M059J (cell line): ENCODE results near the gene UGT2B7. TPM values are rescaled to one million over a fixed set of nuclear protein-coding genes. Genes with fewer than 3 reads are reported as not detected.
A peak's percentile ranks its signal among the peaks of the same experiment; 100 is the strongest.
"Not testable (repeated sequence)": the region's sequence is repeated elsewhere in the genome, so short reads cannot be mapped to it uniquely, and the experiment has no call there.

Experiments used
- DNase-seq: peaks from one replicate; pipeline ENCODE4 v3.0.0-alpha.2; 2012; ENCODE audit warnings: low read depth
- total RNA-seq: library from RNA; depleted of rRNA; stranded (reverse); fragments of >200 nt; shearing (Covaris generic); gene quantifications from 2 replicates; pipeline ENCODE4 v1.2.3, GENCODE V29; 2014; rRNA removed

The UGT2B7 gene
- total RNA-seq = 0.99 and 1.0 TPM in 2 replicates

DNA sequence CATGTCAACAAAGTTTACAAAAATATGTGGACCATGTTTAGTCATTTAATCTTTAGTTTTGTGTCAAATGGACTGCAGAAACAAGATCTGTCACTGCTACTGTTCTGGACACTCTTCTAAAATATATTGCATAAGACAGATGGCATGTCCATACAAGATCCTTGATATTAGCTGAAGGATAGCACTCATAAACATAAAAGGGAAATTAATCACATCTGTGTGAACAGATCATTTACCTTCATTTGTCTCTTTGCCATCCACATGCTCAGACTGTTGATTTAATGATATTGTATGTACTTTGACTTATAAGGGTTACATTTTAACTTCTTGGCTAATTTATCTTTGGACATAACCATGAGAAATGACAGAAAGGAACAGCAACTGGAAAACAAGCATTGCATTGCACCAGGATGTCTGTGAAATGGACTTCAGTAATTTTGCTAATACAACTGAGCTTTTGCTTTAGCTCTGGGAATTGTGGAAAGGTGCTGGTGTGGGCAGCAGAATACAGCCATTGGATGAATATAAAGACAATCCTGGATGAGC lies at the start of gene UGT2B7:
UGT2B7 (plus strand) TSS at position 364 of the 546 bp plus-strand sequence; CDS start at position 411, 47 bp downstream.
- no peak for DNase-seq

DNA sequence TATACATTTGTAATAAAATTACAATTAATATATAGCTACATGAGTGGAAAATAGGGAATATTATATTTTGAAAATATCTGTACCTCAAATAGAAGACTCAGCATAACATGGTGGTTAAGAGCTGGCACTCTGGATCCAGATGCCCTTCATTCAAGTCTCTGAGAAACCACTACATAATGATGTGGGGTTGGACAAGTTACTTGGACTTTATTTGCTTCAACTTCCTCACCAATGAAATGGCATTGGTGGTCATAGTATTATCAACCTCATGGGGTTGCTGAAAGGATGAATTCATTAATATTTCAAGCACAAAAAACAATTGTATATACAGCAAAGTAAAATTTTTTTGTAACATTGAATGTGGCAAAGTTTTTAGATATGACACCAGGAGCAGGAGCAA lies 46.4 kb upstream of the UGT2B7 start:
- no peak for DNase-seq

DNA sequence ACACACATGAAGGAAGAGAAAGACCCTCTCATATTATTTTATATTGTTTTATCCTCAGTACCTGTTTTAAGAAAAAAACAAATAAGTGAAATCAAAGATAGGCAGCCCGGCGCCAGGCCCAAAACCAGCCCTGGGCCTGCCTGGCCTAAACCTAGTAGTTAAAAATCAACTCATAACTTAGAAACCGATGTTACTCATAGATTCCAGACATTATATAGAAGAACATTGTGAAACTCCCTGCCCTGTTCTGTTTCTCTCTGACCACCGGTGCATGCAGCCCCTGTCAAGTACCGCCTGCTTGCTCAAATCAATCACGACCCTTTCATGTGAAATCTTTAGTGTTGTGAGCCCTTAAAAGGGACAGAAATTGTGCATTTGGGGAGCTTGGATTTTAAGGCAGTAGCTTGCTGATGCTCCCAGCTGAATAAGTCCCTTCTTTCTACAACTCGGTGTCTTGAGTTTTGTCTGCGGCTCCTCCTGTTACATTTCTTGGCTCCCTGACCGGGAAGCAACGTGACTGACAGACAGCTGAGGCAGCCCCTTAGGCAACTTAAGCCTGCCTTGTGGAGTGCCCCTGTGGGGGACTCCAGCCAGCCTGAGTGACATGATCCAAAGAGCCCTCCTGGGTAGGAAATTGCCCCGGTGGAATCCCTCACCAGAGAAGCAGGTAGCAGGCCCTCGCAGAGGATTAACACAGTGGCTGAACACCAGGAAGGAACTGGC lies 45.3 kb upstream of the UGT2B7 start:
- peak; percentile 24 for DNase-seq

DNA sequence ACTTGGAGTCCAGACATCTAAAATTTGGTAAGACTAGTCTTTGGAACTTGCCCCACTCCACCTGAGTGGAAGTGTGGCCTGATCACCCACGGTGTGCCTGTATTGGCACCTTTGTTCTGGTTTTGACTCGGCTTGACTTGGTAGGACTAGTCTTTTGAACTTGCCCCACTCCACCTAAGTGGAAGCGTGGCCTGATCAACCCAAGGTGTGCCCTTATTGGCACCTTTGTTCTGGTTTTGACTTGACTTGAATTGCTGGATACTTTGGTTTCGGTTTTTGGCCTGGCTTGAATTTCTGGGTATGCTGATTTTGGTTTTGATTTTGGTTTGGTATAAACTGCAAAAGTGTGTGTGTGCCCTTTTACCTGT lies 44.7 kb upstream of the UGT2B7 start:
- DNase-seq = no peak

DNA sequence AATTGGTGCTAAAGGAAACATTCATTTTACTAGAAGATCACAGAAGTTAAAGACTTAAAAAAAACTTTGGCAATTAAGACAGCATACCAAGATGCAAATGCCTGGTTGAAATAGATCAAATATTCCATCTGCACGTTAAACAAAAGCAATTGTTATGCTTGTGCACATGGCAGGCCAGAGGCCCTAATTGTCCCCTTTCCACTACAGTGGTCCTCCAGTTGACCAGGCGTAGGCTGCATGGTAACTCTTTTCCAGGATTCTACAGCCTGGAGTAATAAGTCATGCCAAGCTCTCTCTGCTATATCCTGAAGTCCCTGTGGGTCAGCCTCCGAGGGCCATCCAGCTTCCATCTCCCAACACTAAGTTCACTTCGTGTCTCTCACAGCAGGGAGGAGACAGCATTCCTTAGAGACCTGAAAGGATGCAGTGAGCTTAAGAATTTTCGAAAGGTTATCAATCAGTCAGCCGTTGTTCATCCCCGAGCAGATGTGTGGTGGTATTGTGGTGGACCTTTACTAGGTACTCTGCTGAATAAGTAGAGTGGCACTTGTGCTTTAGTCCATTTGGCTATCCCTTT lies 42.9 kb upstream of the UGT2B7 start:
- not testable (repeated sequence) for DNase-seq

DNA sequence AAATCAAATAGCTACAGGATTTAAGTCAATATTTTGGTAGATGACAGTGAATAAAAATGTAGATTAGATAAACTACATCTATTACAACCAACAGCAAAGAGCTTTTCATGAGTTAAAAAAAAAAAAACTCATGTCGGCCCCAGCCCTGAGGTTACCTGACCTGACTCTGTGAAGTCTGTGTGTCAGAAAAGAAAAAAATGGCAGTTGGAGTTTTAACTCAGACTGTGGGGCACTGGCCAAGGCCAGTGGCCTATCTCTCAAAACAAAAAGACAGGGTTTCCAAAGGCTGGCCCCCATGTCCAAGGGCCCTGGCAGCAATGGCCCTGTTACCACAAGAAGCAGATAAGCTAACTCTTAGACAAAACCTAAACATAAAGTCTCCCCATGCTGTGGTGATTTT lies 42.2 kb upstream of the UGT2B7 start:
- DNase-seq = not testable (repeated sequence)

DNA sequence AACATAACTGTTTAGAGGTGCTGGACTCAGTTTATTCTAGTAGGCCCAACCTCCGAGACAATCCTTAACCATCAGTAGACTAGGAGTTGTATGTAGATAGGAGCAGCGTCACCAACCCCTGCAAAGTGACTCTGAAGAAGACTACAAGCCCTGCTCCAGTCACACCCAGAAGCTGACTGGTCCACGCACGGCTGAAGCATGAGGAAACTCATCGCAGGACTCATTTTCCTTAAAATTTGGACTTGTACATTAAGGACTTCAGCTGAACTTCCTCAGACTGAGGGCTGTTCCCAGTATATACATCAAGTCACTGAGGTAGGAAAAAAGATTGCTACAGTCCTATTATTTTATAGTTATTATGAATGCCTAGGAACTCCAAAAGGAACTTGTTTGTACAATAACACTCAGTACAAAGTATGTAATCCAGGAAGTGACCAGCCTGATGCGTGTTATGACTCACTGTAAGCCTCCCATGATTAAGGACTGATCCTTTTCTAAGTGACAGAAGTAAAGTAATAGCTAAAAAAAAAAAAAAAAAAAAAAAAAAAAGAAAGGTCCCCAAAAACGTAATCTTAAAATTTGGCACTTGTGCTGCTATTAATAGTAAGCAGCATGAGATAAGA lies 41.6 kb upstream of the UGT2B7 start:
- peak; percentile 79 for DNase-seq

DNA sequence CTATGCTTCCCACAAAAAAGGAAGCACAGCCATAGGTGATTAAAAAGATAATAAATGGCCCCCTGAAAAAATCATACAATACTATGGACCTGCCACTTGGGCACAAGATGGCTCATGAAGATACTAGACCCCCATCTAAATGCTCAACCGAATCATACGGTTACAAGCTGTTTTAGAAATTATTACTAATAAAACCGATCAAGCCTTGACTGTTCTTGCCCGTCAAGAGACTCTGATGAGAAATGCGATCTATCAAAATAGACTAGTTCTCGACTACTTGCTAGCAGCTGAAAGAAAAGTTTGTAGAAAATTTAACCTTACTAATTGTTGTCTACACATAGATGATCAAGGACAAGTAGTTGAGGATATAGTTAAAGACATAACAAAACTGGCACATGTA lies 40.1 kb upstream of the UGT2B7 start:
- DNase-seq = no peak

DNA sequence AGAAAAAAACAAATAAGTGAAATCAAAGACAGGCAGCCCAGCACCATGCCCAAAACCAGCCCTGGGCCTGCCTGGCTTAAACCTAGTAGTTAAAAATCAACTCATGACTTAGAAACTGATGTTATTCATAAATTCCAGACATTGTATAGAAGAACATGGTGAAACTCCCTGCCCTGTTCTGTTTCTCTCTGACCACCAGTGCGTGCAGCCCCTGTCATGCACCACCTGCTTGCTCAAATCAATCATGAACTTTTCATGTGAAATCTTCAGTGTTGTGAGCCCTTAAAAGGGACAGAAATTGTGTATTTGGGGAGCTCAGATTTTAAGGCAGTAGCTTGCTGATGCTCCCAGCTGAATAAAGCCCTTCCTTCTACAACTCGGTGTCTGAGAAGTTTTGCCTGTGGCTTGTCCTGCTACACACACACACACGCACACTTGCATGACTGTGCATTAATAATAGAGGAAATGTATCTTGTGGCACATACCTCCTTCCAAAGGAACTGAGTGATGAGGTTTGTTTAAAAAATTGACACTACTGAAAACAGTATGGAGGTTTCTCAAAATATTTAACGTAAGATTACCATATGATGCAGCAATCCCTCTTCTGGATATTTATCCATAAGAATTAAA lies 39.2 kb upstream of the UGT2B7 start:
- DNase-seq = no peak

DNA sequence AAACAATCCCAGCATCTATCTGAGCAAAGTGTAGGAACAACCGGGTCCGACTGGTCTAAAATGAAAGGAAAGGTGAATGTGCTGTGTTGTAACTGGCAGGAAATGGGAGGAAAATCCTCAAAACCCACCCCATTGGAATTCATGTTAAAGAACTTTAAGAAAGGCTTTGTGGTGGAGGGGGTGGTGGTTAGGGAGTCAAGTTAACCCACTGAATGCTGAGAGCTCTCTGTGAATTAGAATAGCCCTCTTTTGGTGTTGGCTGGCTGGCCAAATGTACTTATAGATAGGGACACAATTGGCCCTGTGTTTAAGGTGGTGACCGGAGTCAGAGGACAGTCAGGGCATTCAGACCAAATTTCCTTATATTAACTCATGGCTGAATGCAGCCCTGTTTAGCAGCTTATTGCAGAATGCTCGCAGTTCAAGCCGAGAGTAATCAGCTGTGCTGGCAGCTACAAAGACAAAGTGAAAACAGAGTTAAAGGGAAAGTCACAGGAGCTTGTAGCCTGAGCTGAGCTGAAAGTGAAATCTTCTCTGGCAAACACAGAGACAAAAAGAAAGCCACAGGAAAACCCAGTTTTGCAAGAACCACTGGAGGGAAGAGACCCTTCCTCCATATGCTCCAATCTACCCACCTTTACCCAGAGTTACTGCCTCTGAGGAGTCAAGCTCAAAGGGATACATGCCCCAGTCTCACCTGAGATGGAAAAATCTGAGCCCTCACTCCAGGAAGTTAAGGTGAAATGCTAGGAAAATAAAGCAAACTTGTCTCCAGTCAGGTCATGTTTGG lies 38.5 kb upstream of the UGT2B7 start:
- no peak for DNase-seq

DNA sequence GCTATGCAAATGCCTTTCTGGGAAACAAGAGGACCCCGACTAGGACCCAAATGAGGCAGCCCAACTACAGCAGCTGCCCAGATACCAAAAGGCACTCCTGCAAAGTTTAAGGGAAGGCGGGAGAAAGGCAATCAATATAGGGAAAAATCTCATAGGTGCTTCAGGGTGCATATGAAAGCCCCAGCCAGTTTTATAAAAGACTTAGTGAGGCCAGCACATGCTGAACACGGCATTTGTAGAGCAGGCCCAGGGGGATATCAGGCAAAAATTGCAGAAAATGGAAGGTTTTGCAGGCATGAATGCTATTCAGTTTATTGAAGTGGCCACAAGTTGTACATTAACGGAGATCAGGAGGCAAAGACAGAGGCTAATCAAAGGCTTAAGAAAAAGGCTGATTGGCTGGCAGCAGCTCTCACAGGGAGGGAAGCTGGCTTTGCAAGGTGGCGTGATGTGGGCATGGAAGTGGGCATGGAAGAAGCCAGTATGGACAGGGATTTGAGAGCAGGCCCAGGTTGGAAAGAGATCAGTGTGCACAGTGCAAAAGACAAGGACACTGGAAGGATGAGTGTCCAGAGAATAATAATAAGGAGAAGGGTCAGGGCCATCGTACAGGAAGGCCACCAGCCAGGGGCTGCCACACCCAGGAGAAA lies 37.7 kb upstream of the UGT2B7 start:
- no peak for DNase-seq

DNA sequence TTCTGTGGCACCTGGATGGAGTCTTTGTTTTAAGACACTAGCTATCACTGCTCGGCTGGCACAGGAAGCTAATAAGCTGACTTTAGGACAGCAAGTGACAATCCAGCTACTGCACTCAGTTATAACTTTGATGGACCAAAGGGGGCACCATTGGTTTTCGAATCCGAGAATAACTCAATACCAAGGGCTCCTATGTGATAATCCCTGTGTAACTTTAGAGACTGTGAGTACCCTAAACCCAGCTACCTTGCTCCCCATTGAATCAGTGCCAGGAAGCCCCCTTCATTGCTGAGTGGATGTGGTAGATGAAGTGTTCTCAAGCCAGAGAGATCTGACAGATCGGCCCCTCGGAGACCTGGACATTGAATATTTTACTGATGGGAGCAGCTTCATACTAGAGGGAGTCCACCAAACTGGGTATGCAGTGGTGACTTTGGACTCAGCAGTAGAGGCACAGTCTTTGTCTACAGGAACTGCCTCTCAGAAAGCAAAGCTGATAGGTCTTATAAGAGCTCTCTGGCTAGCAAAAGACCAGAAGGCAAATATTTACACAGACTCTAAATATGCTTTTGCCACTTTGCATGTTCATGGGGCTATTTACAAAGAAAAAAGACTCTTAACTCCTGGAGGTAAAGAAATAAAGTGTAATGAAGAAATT lies 35.5 kb upstream of the UGT2B7 start:
- no peak for DNase-seq

DNA sequence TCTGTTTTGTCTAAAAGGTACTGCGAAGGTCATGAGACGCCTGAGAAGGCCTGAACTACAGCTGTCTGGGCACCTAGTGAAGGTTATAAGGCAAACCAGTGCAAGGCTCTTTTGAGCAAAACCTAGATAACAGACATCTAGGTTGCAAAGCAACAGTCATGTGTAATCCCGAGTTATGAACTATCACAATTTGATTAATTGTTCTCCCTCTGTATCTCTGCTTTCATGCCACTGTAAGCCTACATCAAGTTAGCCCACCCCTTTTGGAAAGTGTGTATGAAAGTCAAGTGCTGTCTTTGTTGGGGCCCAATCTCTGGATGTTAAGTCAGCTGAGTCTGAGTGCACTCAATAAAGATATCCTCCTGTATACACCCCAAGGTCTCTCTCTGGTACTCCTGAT lies 31.9 kb upstream of the UGT2B7 start:
- DNase-seq = no peak

DNA sequence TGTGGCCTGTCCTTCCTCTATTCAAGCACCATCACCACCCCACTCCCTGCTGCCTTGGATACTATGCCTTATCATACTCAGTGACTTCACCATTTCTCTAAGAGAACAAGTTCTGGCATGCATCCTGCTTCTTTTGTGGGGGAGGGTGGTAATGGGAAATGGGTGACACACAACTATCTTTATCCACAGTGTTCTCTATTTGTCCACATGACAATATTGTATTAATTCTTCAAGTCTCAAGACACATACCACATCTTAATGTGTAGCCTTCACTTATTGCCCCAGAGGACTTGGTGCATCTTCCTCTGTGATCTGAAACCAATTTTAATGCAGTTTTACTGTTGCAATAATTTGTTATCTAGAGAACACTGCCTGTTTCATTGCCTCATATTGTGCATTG lies 29.3 kb upstream of the UGT2B7 start:
- DNase-seq = no peak

DNA sequence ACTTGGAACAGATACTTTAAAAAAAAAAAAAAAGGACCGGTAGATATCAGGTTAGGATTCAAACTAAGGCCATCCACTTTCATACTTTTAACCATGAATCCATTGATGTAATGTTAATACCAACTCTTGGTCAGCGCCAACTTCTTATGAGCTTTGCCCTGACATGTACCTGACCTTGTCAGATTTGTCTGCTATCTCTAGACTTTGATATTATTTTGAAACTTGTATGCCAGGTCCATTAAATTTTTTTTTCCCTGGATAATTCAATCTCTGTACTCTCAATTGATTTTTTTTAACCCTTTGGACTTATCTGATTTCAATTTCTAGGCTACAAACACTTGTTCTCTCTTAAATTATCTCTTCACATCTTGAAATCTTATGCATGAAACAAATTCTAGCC lies 27.2 kb upstream of the UGT2B7 start:
- no peak for DNase-seq

DNA sequence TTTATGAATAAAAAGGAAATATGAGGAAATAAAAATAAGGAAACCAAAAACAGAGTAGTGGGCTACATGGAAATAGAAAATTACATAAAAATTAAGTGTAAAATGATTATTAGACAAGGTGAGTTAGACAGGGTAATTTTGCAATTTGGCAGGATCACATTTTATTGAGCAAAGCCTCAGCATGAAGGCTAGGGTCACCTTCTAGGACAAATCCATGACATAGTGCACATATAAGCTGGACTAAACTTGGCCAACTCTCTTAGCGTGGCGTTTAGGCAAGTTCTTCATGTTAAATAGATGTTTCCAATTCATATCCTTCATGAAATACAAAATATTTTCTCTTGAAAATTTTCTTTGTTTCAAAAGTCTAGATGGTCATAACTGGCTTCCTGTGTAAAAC lies 25.7 kb upstream of the UGT2B7 start:
- DNase-seq = no peak

DNA sequence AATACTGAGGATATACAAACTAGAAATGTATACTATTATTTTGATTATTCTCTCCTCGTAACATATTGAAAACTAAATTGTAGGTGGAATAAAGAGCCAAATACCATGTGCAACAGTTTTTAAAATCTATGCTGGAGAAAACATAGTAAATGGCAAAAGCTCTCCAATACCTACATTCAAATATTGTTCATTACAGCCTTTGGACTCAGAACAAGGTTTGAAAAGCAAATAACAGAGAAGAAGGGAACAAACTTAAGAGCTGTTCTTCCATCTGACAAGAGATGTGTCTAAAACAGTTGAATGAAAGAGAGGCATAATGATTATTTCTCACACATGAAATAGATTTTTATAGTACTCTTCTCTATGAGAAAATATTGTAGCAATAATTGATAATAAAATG lies 25.0 kb upstream of the UGT2B7 start:
- DNase-seq = no peak

DNA sequence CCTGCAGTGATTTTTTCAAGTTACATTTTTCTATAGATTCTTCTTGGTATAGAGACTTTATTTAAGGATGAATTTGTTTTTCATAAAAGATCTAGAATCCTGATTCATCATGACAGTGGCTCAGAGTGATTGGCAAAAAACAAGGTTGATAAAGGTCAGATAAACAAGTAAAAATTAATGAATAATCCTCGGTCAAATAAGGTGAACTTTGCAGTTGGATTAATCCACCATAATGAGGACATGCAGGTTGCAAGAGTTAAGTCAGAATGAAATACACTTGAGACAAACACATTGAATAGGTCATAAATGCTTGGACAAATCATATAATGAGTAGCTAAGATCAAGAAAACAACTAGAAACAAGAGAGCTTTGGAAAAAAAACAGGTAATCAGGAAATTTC lies 22.9 kb upstream of the UGT2B7 start:
- no peak for DNase-seq

DNA sequence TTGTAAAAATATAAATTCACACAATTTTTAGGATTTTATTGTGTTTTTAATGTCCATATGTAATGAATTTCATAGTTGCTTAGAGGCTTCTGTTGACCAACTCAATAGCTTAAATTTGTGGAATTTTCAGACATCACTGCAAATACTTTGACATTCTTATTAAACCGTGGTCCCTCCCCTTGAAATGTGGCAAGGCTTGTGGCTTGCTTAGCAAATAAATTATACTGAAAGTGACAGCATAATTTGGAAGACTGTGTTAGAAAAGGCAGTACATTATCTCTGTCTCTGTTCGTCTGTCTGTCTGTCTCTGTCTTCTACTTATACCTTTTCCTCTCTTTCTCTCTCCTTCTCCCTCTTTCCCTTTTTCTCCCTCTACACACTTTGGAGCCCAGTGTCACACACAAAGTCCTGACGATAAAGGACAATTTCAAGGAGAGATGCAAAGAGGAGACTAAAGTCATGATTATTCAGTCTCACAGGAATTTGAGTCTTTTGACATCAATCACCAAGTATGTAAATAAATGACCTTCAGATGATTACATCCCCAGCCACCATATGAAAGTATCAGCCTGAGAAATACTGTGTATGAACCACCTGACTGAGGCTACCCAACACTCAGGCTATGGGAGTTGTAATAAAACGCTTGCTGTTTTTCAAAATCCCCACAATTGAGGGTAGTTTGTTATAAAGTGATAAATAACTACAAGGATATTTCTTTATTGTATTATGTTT lies 21.0 kb upstream of the UGT2B7 start:
- DNase-seq = peak; percentile 56

DNA sequence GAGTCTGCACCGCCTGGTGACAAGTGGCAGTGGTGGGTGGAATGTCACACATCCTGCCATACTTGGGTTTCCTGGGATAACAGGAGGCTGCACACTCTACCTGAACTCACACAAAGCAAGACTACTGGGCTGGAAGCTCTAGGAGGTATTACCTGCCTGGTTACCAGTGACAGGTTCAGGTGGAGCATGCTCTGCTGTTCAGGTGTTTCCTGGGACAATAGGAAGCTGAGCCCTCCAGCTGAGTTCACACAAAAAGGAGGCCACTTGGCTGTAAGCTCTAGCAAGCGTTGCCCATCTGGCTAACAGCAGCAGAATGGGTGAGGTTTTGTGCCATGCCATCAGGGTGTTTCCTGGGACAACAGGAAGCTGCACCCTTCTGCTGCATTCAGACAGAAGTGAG lies 17.4 kb upstream of the UGT2B7 start:
- DNase-seq = no peak
